GM18861 (cell line): ENCODE results near the gene MOK.

Source experiments
- ATAC-seq: cut with Tn5 transposase; IDR thresholded peaks from one replicate; pipeline ENCODE4 v1.9.1; 2021; ENCODE audit not compliant: unreplicated experiment

The MOK gene

GRCh38 chr14:102208741-102209140, 96.2 kb downstream of the MOK start:
- no peak for ATAC-seq

DNA sequence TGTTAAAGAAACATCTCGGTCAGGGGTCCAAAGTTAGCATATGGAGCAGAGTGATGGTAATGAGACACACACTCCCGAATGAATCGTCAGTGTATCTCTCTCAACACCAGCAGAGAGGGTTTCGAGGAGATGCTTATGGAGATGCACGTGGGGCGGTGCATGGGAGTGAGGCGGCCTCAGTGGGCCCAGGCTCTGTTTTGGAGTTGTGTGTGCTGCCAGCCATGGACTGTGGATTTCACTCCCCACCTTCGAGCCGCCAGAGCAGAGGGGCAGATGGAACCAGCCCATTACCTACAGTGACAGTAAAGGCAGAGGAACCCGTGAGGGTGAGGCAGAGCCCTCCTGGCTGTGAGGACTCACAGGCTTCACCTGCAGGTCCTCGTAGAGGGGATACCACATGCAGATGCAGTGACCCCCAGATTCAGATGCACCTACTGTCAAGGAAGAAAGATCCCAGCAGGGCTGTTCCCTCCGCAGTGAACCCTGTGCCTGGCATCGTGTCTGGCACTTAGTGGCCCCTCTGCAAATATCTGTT, 97.1 kb downstream of the MOK start:
- no peak for ATAC-seq

DNA sequence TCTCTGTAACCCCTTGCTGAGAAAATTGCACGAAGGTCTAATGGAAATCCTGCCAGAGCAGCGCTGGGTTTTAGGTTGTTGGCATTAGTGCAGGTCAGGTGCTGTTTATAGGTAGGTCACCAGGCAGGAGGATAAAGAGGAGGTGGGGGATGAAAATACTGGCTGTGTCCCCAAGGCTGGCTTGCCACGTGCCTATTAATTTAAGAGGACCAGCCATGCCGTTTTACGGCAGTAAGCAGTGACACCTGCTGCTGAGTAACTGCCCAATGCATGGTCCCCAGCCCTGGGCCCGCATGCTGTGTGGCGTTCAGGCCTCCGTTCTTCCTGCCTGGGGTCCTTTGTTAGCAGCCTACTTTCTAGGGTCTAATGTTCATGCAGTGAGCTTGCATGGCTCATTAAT, 98.0 kb downstream of the MOK start:
- ATAC-seq = no peak

GRCh38 chr14:102205560-102205959, 99.4 kb downstream of the MOK start:
- no peak for ATAC-seq

DNA sequence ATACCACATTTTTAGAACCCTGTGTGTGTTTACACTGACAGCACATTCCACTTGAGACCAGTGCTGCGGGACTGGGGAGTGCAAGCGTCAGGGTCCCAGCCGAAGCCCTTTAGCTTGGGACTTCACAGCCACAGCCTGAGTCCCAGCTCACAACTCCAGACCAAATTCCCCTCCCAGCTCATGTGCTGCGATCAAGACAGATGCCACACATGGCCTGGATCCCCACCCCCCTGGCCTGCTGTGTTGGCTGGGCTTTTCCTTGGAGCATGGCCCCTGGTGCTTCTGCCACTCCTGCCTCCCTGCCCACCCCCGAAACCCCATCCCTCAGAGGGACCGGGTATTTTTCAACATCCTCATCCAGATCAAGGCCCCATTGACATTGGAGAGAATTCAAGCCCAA, 101.6 kb downstream of the MOK start:
- no peak for ATAC-seq

- ATAC-seq = no peak
Observed at GRCh38 chr14:102202944-102203343, 102.0 kb downstream of the MOK start.

DNA sequence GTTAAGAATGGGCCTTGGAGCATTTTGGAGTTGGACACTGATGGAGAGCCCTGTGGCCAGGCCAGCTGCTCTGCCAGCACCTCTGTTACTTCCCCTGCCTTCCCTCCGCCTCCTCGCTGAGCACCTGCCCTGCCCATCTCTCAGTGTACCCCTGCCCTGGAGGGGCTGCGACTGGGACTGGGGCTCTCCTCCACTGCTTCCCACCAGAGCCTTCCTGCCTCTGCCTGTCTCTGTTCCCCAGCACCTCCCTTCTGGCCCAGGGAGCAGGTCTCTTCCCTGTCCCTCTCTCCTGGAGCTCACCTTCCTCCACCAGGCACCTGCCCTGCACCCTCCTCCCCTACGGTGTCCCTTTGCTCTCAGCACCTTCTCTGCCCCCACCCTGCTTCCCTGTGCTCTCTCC, 103.2 kb downstream of the MOK start:
- ATAC-seq = no peak

DNA sequence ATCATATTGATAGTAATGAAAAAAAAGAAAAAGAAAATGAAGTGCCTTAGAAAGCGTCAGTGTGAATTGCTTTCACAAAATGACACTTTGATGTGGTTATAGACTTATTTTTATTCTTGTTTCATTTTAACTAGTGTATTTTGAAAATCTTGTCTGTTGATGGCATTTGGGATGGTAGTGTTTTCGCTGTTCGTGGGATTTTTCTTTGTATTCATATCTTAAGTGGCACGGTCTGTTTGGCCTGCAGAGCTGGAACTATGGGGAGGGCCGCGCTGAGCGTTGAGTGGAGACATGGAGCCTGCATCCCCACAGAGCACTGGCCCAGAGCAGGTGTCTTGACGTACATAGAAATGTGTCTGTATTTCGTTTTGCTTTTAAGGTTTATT, 103.6 kb downstream of the MOK start:
- ATAC-seq = no peak

DNA sequence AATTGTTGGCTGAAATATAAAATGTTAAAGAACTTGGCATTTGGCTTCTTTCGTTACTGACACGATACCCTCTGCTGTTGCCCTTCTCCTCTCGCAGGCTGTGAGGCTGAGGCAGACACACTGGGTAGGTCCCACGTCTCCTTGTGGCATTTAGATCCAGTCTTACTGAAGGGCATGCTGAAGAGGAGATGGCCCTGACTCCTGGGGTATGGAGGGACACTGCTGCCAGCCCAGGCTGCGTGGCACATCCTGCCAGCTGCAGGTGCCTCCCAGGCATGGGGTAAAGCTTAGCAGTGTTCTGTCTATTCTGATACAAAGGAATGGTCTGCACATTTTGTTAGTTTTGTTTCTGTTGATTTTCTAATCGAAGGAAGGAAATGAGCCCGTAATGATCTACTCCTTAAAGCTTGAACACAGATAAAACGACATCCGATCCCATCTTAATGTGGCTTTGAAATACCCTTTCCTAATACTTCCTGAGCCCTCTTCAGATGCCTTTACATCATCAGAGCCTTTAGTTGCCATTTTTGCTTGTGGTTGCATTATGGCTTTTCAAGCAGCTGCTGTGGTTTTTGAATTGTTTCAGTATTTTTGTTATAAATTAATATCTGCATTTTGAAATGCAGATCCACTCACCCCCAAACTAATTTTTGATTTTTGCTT, 104.1 kb downstream of the MOK start:
- no peak for ATAC-seq

DNA sequence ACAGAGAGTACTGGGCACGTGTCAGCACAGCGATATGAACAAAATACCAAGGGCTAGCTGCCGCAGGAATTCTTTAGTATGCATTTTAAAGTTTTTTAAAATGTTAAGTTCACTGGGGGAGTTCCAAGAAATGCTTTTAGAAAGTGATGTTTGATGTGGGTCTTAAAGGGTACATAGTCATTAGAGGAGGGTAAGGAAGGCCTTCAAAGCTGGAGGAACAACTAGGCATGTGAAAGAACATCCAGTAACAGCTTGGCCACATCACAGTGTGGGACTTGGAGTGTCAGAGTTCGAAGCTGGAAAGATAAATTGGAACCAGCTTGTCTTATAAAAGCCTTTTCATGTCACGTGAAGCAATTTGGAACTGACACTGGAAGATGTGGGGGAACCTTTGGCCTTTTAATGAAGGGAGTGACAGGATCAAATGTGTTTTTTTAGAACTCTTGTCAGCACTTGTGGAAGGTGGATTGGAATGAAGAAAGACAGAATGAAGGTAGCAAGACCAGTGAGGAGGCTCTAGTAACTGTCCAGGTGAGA, 107.6 kb downstream of the MOK start:
- no peak for ATAC-seq

DNA sequence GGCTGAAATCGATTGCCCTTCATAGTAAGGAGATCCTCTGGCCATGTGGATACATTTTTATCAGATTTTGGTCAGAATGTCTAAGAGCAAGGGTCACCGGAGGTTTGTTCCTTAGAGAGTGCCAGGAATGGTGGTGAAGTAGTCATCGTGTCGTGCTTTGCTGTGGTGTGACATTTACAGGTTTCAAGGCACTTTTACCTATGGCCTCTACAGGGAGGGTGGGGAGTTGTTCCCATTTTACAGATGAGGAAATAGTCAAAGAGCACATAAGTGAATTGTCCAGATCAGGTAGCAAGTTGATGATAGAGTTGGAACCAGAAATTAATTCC, 108.1 kb downstream of the MOK start:
- ATAC-seq = no peak

DNA sequence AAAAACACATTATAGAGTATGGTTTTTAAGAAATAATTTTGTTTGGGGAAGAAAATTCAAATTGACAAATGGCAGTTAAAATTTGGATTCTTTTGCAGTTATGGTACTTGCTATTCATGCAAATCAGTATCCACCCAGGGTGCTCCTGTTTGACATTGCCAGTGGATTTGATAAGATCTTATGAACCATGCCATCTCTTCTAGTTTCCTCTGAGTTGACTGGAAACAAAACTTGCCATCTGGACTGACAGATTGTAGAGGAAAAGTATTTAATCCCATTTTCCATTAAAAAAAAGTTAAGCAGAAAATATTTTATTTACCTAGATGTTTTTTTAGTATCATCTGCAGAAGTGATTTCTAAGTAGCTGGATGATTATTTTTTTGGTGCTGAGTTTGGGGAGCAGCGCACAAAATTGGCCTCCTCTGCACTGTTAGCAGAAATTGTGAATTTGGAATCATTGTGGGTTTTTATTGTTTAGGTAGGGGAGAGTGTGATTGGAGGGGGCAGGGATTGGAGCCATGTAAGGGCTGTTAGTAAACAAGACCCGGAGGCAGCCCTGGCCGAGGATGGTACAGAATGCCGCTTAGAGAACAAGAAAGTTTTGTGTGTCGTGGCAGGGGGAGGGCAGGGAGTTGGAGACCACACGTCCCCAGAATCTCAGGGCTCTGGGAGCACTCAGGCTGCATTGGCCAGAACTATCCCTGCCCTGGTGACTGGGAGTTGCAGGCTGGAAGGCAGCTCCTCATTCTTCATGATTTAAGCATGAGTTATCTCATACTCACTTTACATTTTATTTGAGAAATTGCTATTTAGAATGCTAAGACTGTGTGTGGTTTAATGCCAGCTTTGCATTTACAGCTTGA, 108.7 kb downstream of the MOK start:
- ATAC-seq = no peak

- no peak for ATAC-seq
Observed at GRCh38 chr14:102195446-102195845, 109.5 kb downstream of the MOK start.

DNA sequence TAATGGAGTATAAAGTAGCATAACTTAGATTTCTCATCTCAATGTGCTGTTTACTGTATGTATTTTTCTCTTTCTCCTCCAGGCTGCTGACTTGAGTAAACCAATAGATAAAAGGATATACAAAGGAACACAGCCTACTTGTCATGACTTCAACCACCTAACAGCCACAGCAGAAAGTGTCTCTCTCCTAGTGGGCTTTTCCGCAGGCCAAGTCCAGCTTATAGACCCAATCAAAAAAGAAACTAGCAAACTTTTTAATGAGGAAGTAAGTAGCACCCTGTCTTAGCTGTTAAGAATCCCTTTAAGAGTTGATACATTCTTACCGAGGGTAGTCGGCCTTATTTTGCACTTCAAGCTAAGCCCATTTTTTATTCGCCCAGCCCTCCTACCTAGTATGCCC, 110.1 kb downstream of the MOK start:
- no peak for ATAC-seq

DNA sequence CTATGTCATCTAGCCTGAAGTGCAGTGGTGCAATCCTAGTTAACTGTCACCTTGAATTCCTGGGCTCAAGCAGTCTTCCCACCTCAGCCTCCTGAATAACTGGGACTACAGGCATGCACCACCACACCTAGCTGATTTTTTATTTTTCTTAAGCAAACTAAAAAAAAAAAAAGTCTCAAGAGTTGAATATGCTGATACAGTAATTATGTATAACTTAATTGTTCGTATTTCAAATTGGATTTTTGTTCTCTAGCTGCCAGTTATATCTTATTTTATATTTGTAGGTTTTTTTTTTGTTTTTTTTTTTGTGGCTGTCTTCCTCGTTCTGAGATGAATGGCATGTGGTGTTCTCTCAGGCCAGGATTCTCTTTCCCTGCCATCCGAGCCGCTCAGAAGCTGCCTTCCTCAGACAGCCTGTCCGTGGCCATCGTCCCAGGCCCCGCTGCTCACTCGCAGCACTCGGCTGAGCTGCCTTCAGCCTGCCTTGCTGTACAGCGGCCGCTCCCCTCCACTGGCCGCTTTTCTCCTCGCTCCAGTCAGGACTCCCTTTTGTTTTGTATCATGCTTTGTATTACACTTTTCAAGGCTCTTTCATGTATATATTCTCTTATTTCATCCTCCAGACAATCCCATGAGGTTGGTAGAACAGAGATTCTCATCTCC, 112.0 kb downstream of the MOK start:
- no peak for ATAC-seq

DNA sequence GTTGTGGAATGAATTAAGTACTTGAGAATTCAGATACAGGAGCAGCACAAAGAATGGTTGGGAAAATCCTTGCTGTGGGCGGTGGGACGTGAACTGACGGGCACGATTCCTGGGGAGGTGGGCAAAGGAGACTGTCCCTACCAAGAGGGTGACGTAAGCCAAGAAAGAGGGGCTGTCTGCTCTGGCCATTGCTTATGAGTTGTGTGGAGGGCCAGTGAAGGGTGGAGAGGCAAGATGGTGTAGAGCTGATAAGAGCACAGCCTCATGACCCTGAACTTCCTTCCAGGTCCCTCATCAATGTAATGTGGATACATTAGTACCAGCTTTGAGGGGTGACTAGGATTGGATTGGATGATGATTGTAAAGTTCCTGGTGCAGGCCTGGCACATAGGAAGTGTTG, 115.1 kb downstream of the MOK start:
- no peak for ATAC-seq

GRCh38 chr14:102188187-102188586, 116.8 kb downstream of the MOK start:
- no peak for ATAC-seq

- no peak for ATAC-seq
Observed at GRCh38 chr14:102187568-102188001, 117.4 kb downstream of the MOK start.

GRCh38 chr14:102187044-102187443, 117.9 kb downstream of the MOK start:
- no peak for ATAC-seq

DNA sequence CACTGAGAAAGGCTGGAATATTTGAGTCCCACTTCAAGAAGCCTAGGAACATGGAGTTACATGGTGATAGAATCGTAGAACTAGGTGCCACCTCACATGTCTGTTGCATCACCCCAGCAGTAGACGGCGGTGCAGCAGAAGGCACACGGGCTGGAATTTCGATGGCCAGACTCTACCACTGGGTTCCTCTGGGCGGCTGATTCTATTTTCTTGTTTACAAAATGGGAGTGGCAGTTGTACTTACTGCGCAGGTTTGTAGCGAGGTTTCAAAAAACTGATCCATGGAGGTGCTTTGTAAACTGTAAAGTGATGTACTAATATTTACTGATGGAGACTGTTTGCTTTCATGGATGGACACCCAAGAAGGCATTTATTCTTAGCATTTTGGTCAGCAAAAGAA, 119.6 kb downstream of the MOK start:
- ATAC-seq = no peak

DNA sequence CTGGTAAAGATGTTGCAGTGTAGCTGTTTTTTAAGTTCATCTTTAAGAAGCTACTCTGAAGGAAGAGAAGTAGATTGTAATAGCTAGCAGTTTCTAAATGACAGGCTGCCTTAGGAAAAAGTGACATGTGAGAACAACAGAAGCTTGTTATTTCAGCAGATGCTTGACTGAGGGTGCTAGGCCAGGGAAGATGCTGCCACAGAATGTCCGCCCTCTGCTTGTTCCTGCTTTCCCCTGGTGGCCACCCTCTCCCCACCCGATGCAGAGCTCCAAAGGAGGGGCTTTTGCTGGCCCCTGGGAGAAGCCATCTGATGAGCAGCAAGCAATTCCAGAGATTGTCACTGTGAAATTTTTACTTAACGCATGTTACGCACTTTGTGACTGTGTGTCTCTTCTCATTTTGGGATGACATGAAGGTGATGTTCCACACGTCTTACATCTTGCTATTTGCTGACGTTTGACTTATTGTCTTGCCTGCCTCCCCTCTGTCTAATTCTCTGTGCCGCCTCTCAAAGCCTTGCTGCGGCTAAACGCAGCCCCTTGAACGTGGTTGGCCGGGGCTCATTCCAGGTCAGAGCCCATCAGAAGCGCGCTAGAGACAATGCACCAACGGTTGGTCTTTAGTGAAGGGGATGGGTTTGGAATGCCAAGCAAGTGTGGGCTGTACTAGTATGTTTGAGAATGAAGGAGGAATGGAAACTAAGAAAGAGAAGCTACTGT, 120.5 kb downstream of the MOK start:
- no peak for ATAC-seq
